Measurements from ENCODE around the gene TMEM92. TPM values are rescaled to one million over a fixed set of nuclear protein-coding genes. Genes with fewer than 3 reads are reported as not detected.
"Not testable (repeated sequence)": the region's sequence is repeated elsewhere in the genome, so short reads cannot be mapped to it uniquely, and the experiment has no call there.

The TMEM92 gene
- total RNA-seq, 3 donors from 2014 or later: 0.33 TPM; not detected in 2

- no peak for DNase-seq (ENCODE audit: low spot score in 2 of 2)
- H3K4me1 ChIP-seq: no peaks in the 10 kb centered on the region
- intact Hi-C loops (cut with DNase I; ENCODE audit: low total_unique reads): loop anchor here (5.0 kb wide), 1 partner anchor 74 kb away; no protein-coding TSS in a partner anchor
- no peak overlapping the region for H3K4me3 ChIP-seq
- no peaks in the 10 kb centered on the region for H3K9me3 ChIP-seq
- no peaks in the 10 kb centered on the region for H3K36me3 ChIP-seq
- no peak for TF ChIP-seq POLR2AphosphoS5 (IDR thresholded peaks at IDR 0.05)
- TF ChIP-seq POLR2A (IDR thresholded peaks at IDR 0.05): no peak
- no peak for TF ChIP-seq CTCF (IDR thresholded peaks at IDR 0.05)
- H3K27me3 ChIP-seq: no peaks in the 10 kb centered on the region
- no peak overlapping the region for H3K27ac ChIP-seq
These were observed 6.7 kb downstream of the TMEM92 start for GRCh38 chr17:50280801-50281441.

- intact Hi-C loops (cut with DNase I; ENCODE audit: low total_unique reads): loop anchor here (5.0 kb wide), 1 partner anchor 75 kb away; no protein-coding TSS in a partner anchor
- DNase-seq (ENCODE audit: low spot score in 2 of 2): no peak
- H3K36me3 ChIP-seq: no peaks in the 10 kb centered on the region
- TF ChIP-seq CTCF (IDR thresholded peaks at IDR 0.05) (no peak), POLR2AphosphoS5 (IDR thresholded peaks at IDR 0.05) (no peak), POLR2A (IDR thresholded peaks at IDR 0.05) (no peak)
- H3K4me3 ChIP-seq: no peak overlapping the region
- H3K27me3 ChIP-seq: no peaks in the 10 kb centered on the region
- no peaks in the 10 kb centered on the region for H3K4me1 ChIP-seq
- H3K9me3 ChIP-seq: no peaks in the 10 kb centered on the region
- no peak overlapping the region for H3K27ac ChIP-seq
These were observed 7.6 kb downstream of the TMEM92 start for GRCh38 chr17:50281739-50282401.

- no peaks in the 10 kb centered on the region for H3K4me1 ChIP-seq
- intact Hi-C loops (cut with DNase I; ENCODE audit: low total_unique reads): loop anchor here (5.0 kb wide), 1 partner anchor 76 kb away; no protein-coding TSS in a partner anchor
- no peak overlapping the region for H3K27ac ChIP-seq
- no peaks in the 10 kb centered on the region for H3K27me3 ChIP-seq
- H3K9me3 ChIP-seq: no peaks in the 10 kb centered on the region
- DNase-seq (ENCODE audit: low spot score in 2 of 2): no peak
- no peaks in the 10 kb centered on the region for H3K36me3 ChIP-seq
- H3K4me3 ChIP-seq: no peak overlapping the region
- TF ChIP-seq CTCF (IDR thresholded peaks at IDR 0.05) (no peak), POLR2A (IDR thresholded peaks at IDR 0.05) (no peak), POLR2AphosphoS5 (IDR thresholded peaks at IDR 0.05) (no peak)
These were observed 9.0 kb downstream of the TMEM92 start for GRCh38 chr17:50283246-50283645.

GRCh38 chr17:50283714-50284113 is 9.4 kb downstream of the TMEM92 start:
- no peak for TF ChIP-seq CTCF (IDR thresholded peaks at IDR 0.05)
- no peak for TF ChIP-seq POLR2A (IDR thresholded peaks at IDR 0.05)
- no peak for TF ChIP-seq POLR2AphosphoS5 (IDR thresholded peaks at IDR 0.05)

GRCh38 chr17:50285941-50286340 is 11.7 kb downstream of the TMEM92 start:
- H3K9me3 ChIP-seq: no peaks in the 10 kb centered on the region
- intact Hi-C loops (cut with DNase I; ENCODE audit: low total_unique reads): no loop called here
- peaks cover 5% of the 10 kb centered on the region in 2 donors for H3K4me1 ChIP-seq
- no peaks in the 10 kb centered on the region for H3K36me3 ChIP-seq
- no peak for TF ChIP-seq CTCF (IDR thresholded peaks at IDR 0.05)
- TF ChIP-seq POLR2AphosphoS5 (IDR thresholded peaks at IDR 0.05): no peak
- no peak for TF ChIP-seq POLR2A (IDR thresholded peaks at IDR 0.05)
- H3K27me3 ChIP-seq: no peaks in the 10 kb centered on the region
- no peak overlapping the region for H3K4me3 ChIP-seq
- no peak overlapping the region for H3K27ac ChIP-seq
- no peak for DNase-seq (ENCODE audit: low spot score in 2 of 2)

More at GRCh38 chr17:50283714-50284113, 9.4 kb downstream of the TMEM92 start:
- no peaks in the 10 kb centered on the region for H3K27me3 ChIP-seq
- no peaks in the 10 kb centered on the region for H3K9me3 ChIP-seq
- no peak overlapping the region for H3K27ac ChIP-seq
- no peak for DNase-seq (ENCODE audit: low spot score in 2 of 2)
- H3K4me3 ChIP-seq: no peak overlapping the region
- H3K4me1 ChIP-seq: no peaks in the 10 kb centered on the region
- H3K36me3 ChIP-seq: no peaks in the 10 kb centered on the region
- intact Hi-C loops (cut with DNase I; ENCODE audit: low total_unique reads): loop anchor here (5.0 kb wide), 1 partner anchor 76 kb away; no protein-coding TSS in a partner anchor

GRCh38 chr17:50287302-50287701 is 13.0 kb downstream of the TMEM92 start:
- H3K4me3 ChIP-seq; DNase-seq (ENCODE audit: low spot score in 2 of 2); H3K9me3 ChIP-seq; H3K27me3 ChIP-seq; H3K4me1 ChIP-seq; intact Hi-C loops (cut with DNase I; ENCODE audit: low total_unique reads); H3K36me3 ChIP-seq: not testable (repeated sequence)
- peak overlapping the region in 1 of 2 donors; percentile 45 for H3K27ac ChIP-seq

Measured in breast epithelium (tissue), 4 donors.